MCF 10A (cell line): ENCODE measurements around the gene DYRK2. TPM values are rescaled to one million over a fixed set of nuclear protein-coding genes. Genes with fewer than 3 reads are reported as not detected.
A peak's percentile ranks its signal among the peaks of the same experiment; 100 is the strongest.

ENCODE experiments used
- BruUV-seq: library from RNA; stranded (reverse); fragments of 400-500 nt; replicated peaks from 2 replicates; lab custom pipeline; 2021; lab: Mats Ljungman, UMichigan
- CTCF ChIA-PET: fragments of 300-600 bp; sonication (Branson Sonifier 250); formaldehyde crosslinking; extraction: SDS; loops from one replicate; lab custom pipeline; 2021; ENCODE audit warnings: antibody characterized with exemption, inconsistent platforms; lab: Yijun Ruan, JAX
- POLR2A ChIA-PET: fragments of 300-600, 350-650 bp; sonication (Branson Sonifier 250); formaldehyde crosslinking; extraction: SDS; loops from one replicate; lab custom pipeline; 2020; ENCODE audit warnings: antibody characterized with exemption, inconsistent platforms; lab: Yijun Ruan, JAX
- DNase-seq: peaks from one replicate; pipeline ENCODE4 v3.0.0-alpha.2; 2018; ENCODE audit not compliant: unreplicated experiment
- H3K27ac Mint-ChIP-seq: one replicate; pipeline ENCODE4 v1.8.0; 2022; ENCODE audit warnings: mild to moderate bottlenecking, low read depth, mixed read lengths; ENCODE audit not compliant: unreplicated experiment
- H3K27me3 Mint-ChIP-seq: one replicate; pipeline ENCODE4 v1.8.0; 2022; ENCODE audit warnings: mixed read lengths; ENCODE audit not compliant: insufficient read depth, unreplicated experiment
- H3K36me3 Mint-ChIP-seq: one replicate; pipeline ENCODE4 v1.8.0; 2022; ENCODE audit warnings: mild to moderate bottlenecking, moderate library complexity, mixed read lengths; ENCODE audit not compliant: insufficient read depth, unreplicated experiment
- H3K4me1 Mint-ChIP-seq: one replicate; pipeline ENCODE4 v1.8.0; 2022; ENCODE audit warnings: mixed read lengths; ENCODE audit not compliant: insufficient read depth, unreplicated experiment
- H3K4me3 Mint-ChIP-seq: one replicate; pipeline ENCODE4 v1.8.0; 2022; ENCODE audit warnings: mild to moderate bottlenecking, moderate library complexity, mixed read lengths; ENCODE audit not compliant: unreplicated experiment
- H3K9me3 Mint-ChIP-seq: one replicate; pipeline ENCODE4 v1.8.0; 2022; ENCODE audit warnings: mixed read lengths; ENCODE audit not compliant: unreplicated experiment
- intact Hi-C: fragments of 100-400 bp; cut with micrococcal nuclease; formaldehyde crosslinking; loops from 2 replicates; pipeline ENCODE4 v1.14.1; 2022
- total RNA-seq: library from RNA; stranded (reverse); gene quantifications from 2 replicates; pipeline ENCODE4 v1.2.3, GENCODE V29; 2022
- TF ChIP-seq, protein P1 (sequence below): fragments of 200-600 bp; IDR thresholded peaks from one replicate; pipeline ENCODE4 v1.8.0; 2022; ENCODE audit warnings: antibody characterized with exemption, mild to moderate bottlenecking; ENCODE audit not compliant: unreplicated experiment

Gene DYRK2
- total RNA-seq, 1 experiment from 2014 or later = 24.6 TPM

DNA sequence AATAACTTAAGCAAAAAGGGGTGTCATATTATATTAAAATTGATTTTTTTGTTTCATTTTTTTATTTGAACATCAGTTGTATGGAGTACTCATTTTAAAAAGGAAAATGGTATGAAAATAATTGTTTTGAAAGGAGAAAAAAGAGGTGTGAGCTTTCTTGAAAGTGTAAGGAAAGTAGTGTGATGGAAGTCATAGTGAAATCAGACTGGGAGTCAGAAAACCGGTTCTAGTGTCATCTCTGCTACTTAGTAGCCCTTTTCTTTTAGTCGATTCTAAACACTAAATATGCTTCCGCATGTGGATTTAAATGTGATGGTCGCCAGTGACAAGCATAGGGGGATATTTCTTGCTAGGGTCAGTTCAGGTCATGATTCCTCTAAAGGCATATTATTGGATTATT is 1.8 kb upstream of the DYRK2 start:
- TF ChIP-seq, protein P1, sequence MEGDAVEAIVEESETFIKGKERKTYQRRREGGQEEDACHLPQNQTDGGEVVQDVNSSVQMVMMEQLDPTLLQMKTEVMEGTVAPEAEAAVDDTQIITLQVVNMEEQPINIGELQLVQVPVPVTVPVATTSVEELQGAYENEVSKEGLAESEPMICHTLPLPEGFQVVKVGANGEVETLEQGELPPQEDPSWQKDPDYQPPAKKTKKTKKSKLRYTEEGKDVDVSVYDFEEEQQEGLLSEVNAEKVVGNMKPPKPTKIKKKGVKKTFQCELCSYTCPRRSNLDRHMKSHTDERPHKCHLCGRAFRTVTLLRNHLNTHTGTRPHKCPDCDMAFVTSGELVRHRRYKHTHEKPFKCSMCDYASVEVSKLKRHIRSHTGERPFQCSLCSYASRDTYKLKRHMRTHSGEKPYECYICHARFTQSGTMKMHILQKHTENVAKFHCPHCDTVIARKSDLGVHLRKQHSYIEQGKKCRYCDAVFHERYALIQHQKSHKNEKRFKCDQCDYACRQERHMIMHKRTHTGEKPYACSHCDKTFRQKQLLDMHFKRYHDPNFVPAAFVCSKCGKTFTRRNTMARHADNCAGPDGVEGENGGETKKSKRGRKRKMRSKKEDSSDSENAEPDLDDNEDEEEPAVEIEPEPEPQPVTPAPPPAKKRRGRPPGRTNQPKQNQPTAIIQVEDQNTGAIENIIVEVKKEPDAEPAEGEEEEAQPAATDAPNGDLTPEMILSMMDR = no peak
- intact Hi-C loops = no loop called here
- peaks cover 6% of the 10 kb centered on the region for H3K36me3 Mint-ChIP-seq
- H3K27me3 Mint-ChIP-seq = no peaks in the 10 kb centered on the region
- peaks cover 7% of the 10 kb centered on the region for H3K9me3 Mint-ChIP-seq
- ChIA-PET POLR2A (interaction anchor here (0.9 to 1.5 kb wide), 4 partner anchors 190 to 291 kb away, joined by 3 to 5 read pairs (median 4); no protein-coding TSS in a partner anchor), CTCF (interaction anchor here (0.7 kb wide), 1 partner anchor 843 kb away, joined by 3 read pairs; no protein-coding TSS in a partner anchor)
- H3K4me3 Mint-ChIP-seq = peak overlapping the region; percentile 91
- H3K4me1 Mint-ChIP-seq = peaks cover 34% of the 10 kb centered on the region
- H3K27ac Mint-ChIP-seq = peak overlapping the region; percentile 46
- BruUV-seq = no TSS peak
- no peak for DNase-seq

DNA sequence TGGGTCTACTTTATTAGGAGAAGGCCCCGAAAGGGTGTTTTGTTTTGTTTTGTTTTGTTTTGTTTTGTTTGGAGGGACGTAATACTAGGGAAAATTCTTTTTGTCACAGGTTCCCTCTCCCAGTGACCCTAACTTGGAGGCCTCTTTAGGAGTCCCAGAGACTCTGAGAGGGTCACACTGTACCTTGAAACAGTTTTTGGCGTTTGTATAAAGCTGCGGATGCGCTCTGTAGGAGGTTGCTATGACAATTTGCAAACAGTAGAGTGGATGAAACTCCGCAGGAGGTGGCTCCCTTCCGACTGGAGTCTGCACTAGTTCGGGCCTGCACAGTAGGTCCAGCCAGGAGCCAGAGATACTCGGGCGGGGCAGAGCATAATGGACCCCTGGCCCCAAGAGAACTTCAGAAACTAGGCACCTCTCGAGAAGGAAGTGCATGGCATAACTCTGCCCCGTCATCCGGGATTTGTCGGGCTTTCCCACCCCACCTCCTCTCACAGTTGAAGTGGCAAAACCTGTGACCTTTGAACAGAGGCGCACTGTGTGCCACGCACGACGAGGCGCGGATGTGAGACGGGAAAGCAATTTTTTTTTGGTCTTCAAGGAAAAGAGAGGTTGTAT is 1.3 kb upstream of the DYRK2 start:
- Mint-ChIP-seq H3K9me3 (peaks cover 7% of the 10 kb centered on the region), H3K4me1 (peaks cover 34% of the 10 kb centered on the region), H3K27ac (peak overlapping the region; percentile 63), H3K27me3 (no peaks in the 10 kb centered on the region), H3K4me3 (peak overlapping the region; percentile 91), H3K36me3 (peaks cover 6% of the 10 kb centered on the region)
- TF ChIP-seq, protein P1 = no peak
- ChIA-PET POLR2A (interaction anchor here (0.6 to 1.5 kb wide), 6 partner anchors 130 to 291 kb away, joined by 3 to 5 read pairs (median 3); no protein-coding TSS in a partner anchor), CTCF (interaction anchor here (0.6 to 1.6 kb wide), 3 partner anchors 102 to 378 kb away, joined by 3 to 6 read pairs (median 5); no protein-coding TSS in a partner anchor)
- BruUV-seq = no TSS peak
- intact Hi-C loops = no loop called here
- DNase-seq = no peak

DNA sequence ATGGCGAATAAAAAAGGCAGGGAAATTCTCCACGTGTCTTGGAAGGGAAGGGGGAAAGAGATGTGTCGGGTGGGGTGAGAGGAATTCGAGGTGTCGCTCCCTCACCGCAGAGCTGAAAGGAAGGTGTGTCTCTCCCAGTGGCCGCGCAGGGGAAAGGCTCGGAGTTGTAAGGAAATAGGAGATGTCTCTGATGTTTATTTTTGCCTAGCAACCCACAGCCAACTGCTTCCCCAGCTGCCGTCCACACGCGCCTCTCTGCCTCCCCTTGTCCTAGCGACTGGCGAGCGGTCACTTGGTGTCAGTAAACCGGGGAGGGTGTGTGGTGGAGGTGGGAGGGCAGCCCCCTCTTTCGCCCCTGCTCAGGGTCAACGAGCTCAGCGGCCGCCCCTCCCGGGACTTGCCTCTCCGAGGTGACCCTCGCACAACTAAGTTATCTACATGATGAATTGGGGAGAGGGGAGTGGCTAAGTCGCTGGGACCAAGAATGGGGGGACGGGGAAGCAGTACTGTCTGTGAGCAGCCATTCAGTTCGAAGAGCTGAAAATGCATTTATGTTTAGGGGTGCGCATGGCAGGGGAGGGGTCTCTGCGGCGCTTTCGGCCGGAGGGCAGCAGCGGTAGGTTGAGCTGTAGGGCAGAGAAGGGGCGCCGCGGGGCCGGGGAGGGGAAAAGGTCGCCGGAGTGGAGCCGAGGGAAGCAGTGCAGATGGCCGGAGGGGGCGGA is 585 bp upstream of the DYRK2 start:
- peaks cover 7% of the 10 kb centered on the region for H3K9me3 Mint-ChIP-seq
- TF ChIP-seq, protein P1 = no peak
- H3K36me3 Mint-ChIP-seq = peaks cover 6% of the 10 kb centered on the region
- peaks cover 34% of the 10 kb centered on the region for H3K4me1 Mint-ChIP-seq
- peak overlapping the region; percentile 91 for H3K4me3 Mint-ChIP-seq
- H3K27me3 Mint-ChIP-seq = no peaks in the 10 kb centered on the region
- POLR2A ChIA-PET = interaction anchor here (0.6 to 2.3 kb wide), 10 partner anchors 10 to 303 kb away, joined by 3 to 9 read pairs (median 4); no protein-coding TSS in a partner anchor
- H3K27ac Mint-ChIP-seq = peak overlapping the region; percentile 63
- CTCF ChIA-PET = interaction anchor here (0.6 to 1.6 kb wide), 4 partner anchors 16 to 378 kb away, joined by 3 to 6 read pairs (median 4); no protein-coding TSS in a partner anchor
- BruUV-seq = no TSS peak
- intact Hi-C loops = loop anchor here (2.0 kb wide), 1 partner anchor 131 kb away; no protein-coding TSS in a partner anchor
- DNase-seq = peak; percentile 21

DNA sequence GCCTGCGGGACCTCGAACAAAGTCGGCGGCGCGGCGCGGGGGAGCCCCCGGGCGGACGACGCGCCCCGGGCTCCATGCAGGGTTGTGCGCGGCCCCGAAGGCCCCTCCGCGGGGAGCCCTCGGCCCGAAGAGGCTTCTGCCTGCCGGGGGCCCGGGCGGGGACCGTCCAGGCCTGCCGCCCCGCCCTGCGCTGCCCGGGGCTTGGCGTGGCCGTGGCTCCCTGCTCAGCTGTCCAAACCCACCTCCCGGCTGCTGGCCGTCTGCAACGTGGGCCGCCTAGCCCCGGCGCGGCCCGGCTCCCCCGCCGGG is 670 bp downstream of the DYRK2 start:
- ChIA-PET CTCF (interaction anchor here (0.7 to 1.6 kb wide), 3 partner anchors 10 to 294 kb away, joined by 3 to 6 read pairs (median 3); no protein-coding TSS in a partner anchor), POLR2A (interaction anchor here (0.6 to 2.3 kb wide), 12 partner anchors 9 to 380 kb away, joined by 3 to 9 read pairs (median 4); partner anchors contain the start of gene CAND1)
- no peak for DNase-seq
- no peak overlapping the region for H3K27ac Mint-ChIP-seq
- no peaks in the 10 kb centered on the region for H3K27me3 Mint-ChIP-seq
- H3K9me3 Mint-ChIP-seq = peaks cover 10% of the 10 kb centered on the region
- no TSS peak for BruUV-seq
- H3K36me3 Mint-ChIP-seq = peaks cover 14% of the 10 kb centered on the region
- H3K4me3 Mint-ChIP-seq = peak overlapping the region; percentile 91
- TF ChIP-seq, protein P1 = no peak
- intact Hi-C loops = loop anchor here (2.0 kb wide), 1 partner anchor 132 kb away; no protein-coding TSS in a partner anchor
- peaks cover 46% of the 10 kb centered on the region for H3K4me1 Mint-ChIP-seq
